ENCODE measurements around the gene CYB561D1. TPM values are rescaled to one million over a fixed set of nuclear protein-coding genes. Genes with fewer than 3 reads are reported as not detected.

Gene CYB561D1
- total RNA-seq, 1 donor = 9.4 TPM

DNA sequence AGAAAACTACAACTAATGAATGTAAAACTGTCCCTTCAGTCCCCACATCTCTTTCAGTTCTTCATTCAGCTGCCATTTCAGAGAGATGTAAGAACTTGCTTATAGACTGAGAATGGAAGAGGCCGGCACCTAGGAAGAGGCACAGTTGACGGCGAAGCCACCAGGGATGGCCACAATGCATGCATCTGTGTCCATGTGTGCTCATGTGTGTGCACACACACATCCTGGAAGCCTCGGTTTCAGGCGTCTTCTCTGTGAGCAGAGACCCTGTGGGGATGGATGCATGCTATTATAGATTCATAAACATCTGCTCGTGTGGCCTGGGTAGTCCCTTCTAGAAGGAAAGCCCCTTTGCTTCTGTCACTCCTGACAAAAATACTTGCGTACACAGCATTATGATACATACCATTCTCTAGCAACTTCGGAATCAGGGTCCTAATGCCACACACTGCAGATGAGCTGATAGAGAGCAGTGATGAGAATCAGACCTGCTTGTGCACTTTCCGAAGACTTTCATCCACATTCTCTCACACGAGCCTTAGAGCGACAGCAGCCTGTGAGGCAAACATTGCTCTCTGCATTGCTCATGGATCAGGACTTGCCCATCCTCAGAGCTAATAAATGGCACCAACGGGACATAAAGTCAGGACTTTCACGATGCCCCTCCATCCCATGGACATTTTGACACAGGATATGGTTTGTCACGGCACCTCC, 33.4 kb downstream of the CYB561D1 start:
- no peak for DNase-seq (ENCODE audit: low read depth in 2 of 3, low spot score in 2 of 3)

DNA sequence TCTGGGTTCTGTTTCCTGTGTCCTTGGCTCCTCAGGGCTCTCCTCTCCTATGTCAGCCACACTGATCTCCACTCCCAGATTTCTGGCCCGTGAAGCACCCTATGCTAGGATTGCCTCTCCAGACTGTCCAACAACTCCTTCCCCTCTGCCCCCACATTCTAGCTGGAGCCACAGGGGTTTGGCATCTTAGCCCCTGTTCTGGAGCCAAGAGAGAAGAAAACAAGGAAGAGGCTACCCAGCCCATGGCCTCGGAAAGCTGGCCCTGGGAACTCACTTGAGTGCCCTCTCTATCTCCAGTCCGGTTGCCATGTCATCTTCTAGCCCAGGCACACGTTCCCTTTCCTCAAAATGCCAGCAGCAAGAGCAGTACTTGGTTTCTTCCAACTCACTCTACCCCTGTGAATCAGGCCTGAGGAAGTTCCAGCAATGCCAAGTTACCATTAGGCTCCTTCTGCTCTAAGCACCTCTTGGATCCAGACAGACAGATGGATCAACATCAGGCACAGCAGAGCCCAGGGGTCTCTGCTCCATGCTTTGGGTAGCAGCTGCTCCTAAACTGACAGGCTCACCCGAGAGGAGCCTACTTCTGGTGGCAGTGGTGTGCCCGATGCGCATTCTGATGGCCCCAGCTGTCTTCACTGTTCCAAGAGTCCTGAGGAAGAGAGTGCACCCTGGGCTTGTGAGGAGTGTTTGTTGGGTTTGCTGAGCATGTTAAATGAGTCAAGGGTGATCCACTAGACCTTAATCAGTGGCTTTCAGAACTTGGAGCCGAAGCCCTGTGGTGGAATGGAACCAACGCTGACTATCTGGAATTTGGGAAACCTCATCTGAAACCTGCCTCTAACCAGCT, 34.2 kb downstream of the CYB561D1 start:
- DNase-seq (ENCODE audit: low read depth in 2 of 3, low spot score in 2 of 3) = no peak

DNA sequence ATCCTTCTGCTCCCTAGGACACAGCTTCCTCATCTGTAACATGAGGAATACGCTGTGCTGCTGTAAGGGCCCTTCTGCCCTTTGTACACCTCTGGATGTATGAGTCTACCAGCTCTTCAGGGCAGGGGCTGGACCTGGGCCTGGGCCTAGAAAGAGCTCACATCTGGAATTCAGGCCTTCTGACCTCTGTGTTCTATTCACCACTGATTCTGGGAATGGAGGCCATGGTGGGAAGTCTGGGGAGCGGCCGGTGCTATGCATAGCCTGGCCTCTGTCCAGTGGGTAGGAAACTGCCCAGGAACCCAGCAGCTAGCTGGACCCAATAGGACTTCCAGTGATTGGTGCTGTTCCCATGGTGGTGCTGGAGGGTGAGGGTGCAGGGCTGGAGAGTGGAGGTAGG, 34.8 kb downstream of the CYB561D1 start:
- DNase-seq (ENCODE audit: low read depth in 2 of 3, low spot score in 2 of 3) = no peak

DNA sequence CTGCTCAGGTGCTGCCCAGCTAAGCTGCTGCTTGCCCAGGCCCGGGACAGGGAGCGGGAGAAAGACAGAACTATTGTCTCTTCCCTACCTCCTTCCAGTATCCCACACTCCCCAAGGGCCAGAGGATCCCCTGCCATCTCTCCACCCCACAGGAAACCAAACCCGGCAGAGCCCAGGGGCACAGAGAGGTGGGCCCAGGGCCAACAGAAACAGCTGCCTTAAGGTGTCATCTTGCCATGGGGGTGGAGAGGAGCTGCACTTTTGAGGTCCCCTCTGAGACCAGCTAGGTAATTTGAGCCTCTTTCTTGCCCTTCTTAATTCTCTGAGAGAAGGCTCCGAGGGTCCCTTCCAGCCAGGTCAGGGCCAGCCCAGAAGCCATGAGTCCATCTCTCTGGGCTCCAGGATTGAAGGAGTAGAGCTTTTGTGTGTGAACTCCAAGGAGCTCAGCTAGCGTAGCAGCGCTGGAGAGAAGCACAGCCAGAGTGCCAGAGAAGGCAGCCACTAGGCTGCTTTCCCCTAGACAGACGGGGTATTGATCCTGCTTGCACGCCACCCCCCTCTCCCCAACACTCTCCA, 36.1 kb downstream of the CYB561D1 start:
- DNase-seq (ENCODE audit: low read depth in 2 of 3, low spot score in 2 of 3) = no peak

DNA sequence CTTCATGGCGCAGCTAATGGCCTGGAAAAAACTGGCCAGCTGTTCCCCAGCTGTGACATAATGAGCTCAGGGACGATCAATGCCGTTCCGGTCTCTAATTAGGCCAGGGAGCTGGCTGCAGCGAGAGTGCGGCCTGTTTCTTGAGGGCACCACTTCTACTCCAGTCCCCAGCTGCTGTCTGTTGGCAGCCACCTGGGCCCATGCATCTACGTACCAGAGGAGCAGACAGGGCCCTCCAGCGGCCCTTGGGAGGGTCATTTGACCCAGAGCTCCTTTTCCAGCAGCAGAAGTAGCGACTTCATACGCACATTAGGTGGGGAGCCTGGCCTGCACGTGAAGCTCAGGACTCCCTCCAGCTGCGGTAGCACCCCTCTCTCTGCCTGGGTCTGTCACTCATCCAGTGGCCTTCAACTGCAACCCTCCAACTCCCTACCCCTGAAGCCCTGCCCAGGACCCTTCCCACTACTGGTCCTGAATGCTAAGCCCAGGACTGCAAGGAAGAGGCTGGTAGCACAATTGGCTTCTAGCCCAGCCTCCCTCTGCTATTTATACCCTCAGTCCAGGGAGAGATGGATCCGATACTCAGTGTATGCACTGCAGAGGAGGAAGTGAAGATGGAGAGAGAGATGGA, 36.7 kb downstream of the CYB561D1 start:
- DNase-seq (ENCODE audit: low read depth in 2 of 3, low spot score in 2 of 3) = no peak

DNA sequence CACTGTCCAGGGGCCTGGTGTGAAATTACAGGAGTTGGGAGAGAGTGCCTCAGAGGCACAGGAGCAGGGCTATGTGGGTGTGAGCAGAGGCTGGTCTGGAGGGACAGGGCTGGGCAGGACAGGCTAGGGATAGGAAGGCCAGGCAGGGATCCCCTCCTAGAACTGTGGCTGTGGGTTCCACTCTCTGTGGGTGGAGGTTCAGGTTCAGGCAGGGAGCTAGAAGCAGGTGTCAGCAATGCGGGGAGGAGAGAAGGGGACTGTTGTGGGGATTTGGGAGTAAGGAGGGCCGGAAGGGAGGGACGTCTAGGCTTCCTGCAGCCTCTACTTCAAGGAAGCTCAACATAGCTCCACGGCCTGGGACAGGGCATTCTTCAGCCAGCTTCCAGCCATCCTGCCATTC, 37.5 kb downstream of the CYB561D1 start:
- no peak for DNase-seq (ENCODE audit: low read depth in 2 of 3, low spot score in 2 of 3)

DNA sequence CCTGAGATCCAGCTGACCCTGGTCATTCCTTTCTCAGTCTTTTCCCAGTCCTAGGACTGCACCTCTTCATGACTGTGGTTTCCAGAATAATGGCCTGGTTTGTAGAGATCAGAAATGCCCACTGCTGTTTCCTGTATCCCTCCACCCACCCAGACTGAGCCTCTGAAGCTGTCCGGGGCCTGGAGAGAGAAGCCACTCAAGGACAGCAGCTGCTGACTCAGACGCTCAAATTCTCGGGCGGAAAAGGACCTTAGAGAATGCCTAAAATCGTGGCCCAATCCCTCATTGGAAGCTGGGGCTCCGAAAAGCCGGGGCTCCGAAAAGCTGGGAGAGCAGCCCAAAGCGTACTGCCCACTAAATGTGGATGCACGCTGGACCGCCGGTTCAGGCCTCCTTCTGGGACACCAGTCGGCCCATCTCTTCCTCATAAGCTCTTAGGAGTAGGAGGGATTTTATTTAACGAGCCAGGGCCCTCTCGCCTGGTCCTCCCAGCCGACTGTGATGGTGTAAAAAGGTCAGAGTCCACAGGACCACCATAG, 38.0 kb downstream of the CYB561D1 start:
- DNase-seq (ENCODE audit: low read depth in 2 of 3, low spot score in 2 of 3) = no peak

DNA sequence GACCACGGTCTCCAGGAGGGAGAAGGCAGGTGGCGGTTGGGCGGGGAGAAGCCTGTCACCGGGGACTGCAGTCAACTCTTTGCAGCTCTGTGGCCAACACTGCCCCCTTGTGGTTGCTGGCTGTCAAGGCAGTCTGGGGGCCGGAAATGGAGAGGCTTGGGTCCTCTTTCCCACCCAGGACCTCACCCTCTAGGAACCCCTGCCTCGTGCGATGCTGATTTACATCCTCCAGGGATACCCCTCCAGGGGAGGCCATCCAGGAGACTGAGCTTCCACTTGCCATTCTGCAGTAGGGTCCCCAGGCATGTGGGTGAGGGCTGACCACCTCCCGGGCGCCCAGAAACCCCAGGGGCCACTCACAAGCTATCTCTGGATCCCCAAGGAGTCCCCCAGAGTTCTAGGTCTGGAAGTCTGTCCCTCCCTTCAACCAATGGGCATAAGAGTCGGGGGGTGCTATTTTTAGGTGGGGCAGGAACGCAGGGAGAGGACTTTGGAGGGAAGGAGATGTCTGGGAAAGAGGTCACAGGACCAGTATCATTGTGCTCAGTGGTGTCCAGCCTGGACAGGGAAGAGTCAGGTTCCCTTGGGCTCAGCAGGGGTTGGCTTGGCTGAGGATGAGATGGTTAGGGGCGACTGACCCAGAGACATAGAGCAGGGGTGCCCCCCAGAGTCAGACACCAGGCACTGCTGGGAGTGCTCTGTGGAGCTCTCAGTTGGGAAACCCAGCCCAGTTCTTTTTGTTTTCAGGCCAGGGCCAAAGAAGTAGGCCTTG, 38.7 kb downstream of the CYB561D1 start:
- DNase-seq (ENCODE audit: low read depth in 2 of 3, low spot score in 2 of 3) = peak; percentile 71 to 88 (median 82)

DNA sequence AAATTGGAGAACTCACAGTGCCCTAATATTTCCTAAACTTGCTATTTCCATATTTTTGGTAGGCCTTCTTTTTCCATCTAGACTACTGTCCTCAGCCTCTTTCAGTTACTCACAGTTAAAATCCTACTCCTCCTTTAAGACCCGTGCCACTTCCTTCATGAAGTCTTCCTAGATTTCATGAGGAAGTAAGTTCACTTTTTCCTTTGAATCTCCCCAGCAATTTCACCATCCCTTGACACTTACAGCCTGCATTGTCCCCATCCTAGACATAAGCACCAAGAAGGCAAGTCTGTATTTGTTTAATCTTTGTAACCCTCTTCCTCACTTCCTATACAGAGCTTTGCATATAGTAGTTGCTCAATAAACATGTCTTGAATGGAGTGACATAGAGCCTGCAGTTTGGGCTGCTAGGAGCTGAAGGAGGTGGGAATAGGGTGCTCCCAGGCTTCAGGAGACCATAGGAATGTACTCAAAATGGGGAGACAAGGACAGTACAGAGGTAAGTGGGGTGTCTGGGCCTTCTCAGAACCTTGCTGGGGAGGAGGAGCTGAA, 40.5 kb downstream of the CYB561D1 start:
- DNase-seq (ENCODE audit: low read depth in 2 of 3, low spot score in 2 of 3) = no peak

DNA sequence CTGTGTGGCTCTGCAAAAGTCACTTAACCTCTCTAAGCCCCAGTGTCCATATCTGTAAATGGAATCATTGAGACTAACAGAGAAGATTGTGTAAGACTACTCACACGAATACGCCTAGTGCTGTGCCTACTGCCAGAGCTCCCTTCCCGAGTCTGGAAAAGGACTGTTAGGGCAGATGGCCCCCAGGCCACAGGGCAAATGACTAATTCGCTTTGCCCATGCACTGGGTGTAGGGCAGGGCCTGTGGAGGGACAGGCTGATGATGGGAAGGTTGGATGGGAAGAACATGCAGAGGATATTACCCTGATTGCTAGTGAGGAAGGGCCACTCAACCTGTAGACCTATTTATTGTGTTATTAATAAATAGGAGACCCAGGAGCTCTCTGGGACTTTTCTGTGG, 41.6 kb downstream of the CYB561D1 start:
- DNase-seq (ENCODE audit: low read depth in 2 of 3, low spot score in 2 of 3) = no peak

DNA sequence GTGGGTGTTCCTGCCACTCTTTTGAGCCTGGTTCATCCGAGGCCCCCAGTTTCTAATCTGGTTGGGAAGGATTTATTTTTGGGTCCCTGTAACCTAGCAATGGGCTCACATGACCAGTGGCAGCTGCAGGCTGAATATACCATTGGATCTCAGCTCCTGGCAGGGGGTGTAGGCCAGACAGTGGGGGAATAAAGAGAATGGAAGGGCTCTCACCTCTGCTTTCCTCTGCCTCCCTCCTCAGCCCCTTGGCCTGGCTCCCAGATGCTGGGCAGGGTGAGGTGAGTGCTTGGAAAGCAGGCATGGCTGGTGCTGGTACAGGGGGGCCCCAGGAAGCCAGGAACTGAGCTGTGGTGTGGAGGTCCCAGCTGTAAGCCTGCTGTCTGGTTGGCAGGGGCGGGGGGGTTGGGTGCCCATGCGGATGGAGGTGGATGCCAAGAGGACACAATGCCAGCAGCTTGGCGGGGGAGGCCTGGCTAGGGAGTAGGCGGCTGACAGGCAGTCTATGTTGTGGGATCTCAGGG, 42.1 kb downstream of the CYB561D1 start:
- DNase-seq (ENCODE audit: low read depth in 2 of 3, low spot score in 2 of 3) = no peak

DNA sequence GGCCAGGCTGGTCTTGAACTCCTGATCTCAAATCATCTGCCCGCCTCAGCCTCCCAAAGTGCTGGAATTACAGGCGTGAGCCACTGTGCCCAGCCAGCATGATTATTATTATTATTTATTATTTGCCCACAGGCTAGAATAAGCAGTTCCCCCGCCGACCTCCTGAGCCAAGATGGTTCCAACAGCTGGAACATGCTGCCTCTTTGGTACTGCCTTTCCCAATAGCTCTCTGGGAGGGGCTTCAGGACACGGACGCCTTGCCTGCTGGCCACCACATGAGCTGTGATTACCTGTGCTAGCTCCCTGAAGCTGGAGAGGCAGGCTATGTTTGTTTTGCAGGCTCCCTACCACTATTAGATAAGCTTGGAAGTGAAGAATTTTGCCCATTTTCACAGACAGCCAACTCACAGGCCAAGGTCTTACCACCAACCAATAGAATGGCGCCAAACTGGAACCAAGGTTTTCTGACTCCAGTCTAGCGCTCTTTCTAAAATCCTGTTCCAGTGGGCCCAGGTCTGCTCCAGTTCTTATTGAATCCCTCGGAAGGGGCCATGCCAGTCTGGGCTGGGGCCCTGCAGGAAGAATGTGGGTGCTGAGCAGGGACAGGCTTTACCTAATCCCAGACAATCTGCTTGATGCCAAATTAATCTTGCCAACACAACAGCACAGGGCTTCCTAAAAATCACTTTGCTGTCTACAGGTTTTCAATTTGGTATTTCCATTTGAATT, 43.7 kb downstream of the CYB561D1 start:
- DNase-seq (ENCODE audit: low read depth in 2 of 3, low spot score in 2 of 3) = no peak

DNA sequence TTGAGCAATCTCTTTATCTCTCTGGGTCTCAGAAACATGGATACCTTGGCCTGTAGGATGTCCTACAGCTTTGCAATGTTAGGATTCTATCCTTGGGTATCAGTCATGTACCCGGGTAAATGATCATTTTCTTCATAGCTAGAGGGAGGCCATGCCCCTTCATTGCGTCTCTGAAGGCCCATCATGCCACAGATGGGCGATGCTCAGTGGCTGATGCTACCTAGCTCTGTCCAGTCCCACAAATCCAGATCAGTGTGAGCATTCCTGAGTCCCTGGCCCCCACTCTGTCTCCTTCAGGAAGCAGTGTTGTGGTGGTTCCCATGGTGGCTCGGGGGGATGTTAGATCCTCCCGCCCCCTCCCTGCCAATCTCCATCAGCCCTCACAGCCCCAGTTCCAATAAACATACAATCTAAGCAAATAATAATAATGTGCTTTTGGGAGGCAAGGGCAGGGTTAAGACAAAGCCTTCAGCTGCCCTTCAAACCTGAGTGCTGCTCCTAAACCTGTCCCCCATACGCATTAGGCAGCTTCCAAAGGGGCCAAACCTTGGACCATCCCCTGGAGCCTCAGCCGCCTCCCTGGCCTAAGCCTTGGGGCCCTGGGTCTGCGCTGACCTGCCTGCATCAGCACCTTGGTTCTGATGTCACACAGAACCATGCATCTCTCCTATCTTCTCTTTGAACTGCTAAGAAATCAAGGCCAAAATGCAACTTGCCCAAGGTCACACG, 45.1 kb downstream of the CYB561D1 start:
- no peak for DNase-seq (ENCODE audit: low read depth in 2 of 3, low spot score in 2 of 3)

DNA sequence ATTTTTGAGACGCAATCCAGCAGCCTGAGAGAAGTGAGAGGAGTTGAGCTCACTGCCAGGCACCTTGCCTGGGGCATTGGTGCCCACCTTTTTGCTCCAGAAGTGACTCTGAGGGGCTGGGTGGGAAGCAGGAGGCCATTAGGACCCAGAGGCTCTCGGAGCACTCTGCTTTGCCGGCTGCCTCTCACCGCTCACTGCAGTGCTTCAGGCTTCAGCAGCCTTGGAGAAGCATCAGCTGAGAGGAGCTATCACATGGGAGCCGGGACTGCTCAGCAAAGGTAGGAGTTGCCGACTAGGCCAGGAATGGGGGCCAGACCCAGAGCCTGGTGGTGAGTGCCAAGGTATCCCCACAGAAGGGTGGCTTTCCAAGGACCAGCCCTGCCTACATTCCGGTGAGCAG, 45.8 kb downstream of the CYB561D1 start, which contains the start of gene GPR61:
Gene GPR61, plus strand, starts transcription at position 197 of the 400 bp plus-strand sequence. CDS start 3,151 bp downstream, outside the sequence.
- no peak for DNase-seq (ENCODE audit: low read depth in 2 of 3, low spot score in 2 of 3)

DNA sequence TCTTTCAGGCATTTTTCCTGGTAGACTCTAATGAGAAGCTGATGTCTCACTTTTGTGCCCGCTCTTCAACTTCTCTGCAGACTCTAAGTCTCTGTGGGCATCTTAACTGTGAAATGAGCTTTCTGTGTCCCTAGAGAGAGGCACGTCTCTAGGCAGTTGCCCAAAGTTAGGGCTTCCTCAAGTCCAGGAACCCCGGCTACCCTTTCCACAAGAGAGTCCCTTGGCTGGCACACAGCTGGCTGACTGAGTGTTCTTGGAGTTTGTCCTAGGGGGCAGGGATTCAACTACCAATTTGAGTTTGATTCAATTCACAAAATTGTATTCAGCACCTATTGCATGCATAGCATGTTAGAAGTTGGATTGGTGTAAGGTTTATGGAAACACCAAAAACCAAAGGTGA, 47.2 kb downstream of the CYB561D1 start:
- no peak for DNase-seq (ENCODE audit: low read depth in 2 of 3, low spot score in 2 of 3)

DNA sequence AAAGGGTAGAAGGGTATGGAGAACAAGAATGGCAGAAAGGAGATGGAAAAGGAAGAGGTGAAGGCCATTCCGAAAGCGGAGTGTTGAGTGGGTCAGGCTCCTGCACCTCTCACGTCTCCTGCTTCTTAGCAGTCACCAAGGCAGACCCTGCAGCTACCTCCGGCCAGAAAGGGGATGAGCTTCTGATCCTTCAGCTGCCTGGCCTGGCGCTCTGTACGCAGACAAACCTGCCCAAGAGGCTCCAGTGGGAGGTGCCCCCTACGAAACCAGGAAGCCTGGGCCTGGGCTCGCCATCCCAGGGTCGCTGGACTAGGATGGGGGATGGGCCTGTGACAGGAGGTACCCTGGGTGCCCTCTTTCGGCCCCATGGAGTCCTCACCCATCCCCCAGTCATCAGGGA, 48.8 kb downstream of the CYB561D1 start:
- no peak for DNase-seq (ENCODE audit: low read depth in 2 of 3, low spot score in 2 of 3)

DNA sequence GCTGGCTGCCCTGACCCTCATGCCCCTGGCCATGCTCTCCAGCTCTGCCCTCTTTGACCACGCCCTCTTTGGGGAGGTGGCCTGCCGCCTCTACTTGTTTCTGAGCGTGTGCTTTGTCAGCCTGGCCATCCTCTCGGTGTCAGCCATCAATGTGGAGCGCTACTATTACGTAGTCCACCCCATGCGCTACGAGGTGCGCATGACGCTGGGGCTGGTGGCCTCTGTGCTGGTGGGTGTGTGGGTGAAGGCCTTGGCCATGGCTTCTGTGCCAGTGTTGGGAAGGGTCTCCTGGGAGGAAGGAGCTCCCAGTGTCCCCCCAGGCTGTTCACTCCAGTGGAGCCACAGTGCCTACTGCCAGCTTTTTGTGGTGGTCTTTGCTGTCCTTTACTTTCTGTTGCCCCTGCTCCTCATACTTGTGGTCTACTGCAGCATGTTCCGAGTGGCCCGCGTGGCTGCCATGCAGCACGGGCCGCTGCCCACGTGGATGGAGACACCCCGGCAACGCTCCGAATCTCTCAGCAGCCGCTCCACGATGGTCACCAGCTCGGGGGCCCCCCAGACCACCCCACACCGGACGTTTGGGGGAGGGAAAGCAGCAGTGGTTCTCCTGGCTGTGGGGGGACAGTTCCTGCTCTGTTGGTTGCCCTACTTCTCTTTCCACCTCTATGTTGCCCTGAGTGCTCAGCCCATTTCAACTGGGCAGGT, 49.5 kb downstream of the CYB561D1 start:
- DNase-seq (ENCODE audit: low read depth in 2 of 3, low spot score in 2 of 3) = no peak
